Bronchial epithelial cell (primary cell): ENCODE data around the gene FBXO40. TPM values are rescaled to one million over a fixed set of nuclear protein-coding genes. Genes with fewer than 3 reads are reported as not detected.

Experiments used
- DNase-seq: peaks from one replicate; pipeline ENCODE4 v3.0.0-alpha.2; 2010; ENCODE audit warnings: low read depth
- FAIRE-seq: peaks from 2 replicates; lab custom pipeline; 2011; peaks lifted over from hg19 to GRCh38; lab: Jason Lieb, UNC
- H3K27me3 ChIP-seq: 2 replicates; pipeline ENCODE4 v1.5.1; 2011; ENCODE audit warnings: low read length; ENCODE audit not compliant: control insufficient read depth, insufficient read depth
- H3K36me3 ChIP-seq: 2 replicates; pipeline ENCODE4 v1.5.1; 2011; ENCODE audit warnings: low read length; ENCODE audit not compliant: control insufficient read depth, insufficient read depth
- H3K4me3 ChIP-seq: 2 replicates; pipeline ENCODE4 v1.5.1; 2011; ENCODE audit warnings: mild to moderate bottlenecking, low read depth, low read length, control low read depth
- CTCF ChIP-seq: IDR thresholded peaks from 2 replicates; pipeline ENCODE4 v1.5.1; 2011; ENCODE audit warnings: mild to moderate bottlenecking, moderate library complexity, low read length, control low read depth, inconsistent platforms; ENCODE audit not compliant: insufficient read depth, severe bottlenecking
- total RNA-seq: library from RNA; depleted of rRNA; stranded (reverse); fragments of >200 nt; gene quantifications from 2 replicates; pipeline ENCODE4 v1.2.1, GENCODE V29; 2014

Gene FBXO40
- total RNA-seq, 1 donor from 2014 or later: not detected

- Histone ChIP-seq H3K27me3 (no peaks in the 10 kb centered on the region), H3K36me3 (peaks cover under 1% of the 10 kb centered on the region), H3K4me3 (no peak overlapping the region)
- DNase-seq (no peak), FAIRE-seq (no peak)
- no peak for TF ChIP-seq CTCF
Measured at GRCh38 chr3:121627211-121627610, 34.0 kb downstream of the FBXO40 start.

DNA sequence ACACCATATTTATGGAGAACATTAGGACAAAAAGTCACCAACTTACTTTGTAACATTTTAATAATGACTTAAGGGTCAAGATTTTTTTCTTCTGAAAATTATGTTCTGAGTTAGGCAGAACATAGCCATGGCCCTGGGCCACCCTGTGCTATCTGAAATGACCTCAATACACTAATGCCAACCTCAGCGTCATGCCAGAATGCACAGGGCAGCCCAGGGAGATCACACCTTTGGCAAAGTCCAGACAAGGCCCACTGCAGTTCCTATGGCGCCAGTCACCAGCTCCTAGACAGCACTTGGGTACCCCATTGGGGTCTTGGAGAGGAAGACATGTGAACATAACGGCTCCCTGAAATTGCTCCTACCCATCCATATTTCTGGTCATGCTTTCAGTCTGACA is 34.4 kb downstream of the FBXO40 start:
- Histone ChIP-seq H3K27me3 (no peaks in the 10 kb centered on the region), H3K36me3 (peaks cover 1% of the 10 kb centered on the region), H3K4me3 (no peak overlapping the region)
- no peak for DNase-seq
- FAIRE-seq: no peak
- TF ChIP-seq CTCF: no peak

DNA sequence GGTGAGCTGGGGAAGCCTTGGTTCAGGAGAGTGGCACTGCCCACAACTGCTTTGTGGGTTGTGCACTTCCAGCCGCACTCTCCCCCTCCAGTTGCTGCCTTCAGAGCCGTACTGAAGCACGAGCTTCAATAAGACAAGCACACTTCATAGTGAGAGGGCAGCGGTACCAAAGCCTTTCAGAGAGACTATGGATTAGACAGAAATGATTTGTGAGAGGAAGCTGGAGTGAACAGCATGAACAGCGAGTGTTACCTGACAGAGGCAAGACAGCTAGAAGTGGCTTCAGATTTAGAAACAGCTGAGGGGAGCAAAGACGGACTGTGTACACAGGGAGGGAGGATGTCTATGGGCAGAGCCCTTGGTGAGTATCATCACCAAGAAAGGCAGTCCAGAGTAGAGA is 36.4 kb downstream of the FBXO40 start:
- TF ChIP-seq CTCF: no peak
- FAIRE-seq: no peak

GRCh38 chr3:121630355-121630754 is 37.2 kb downstream of the FBXO40 start:
- no peak for DNase-seq
- H3K36me3 ChIP-seq: peaks cover 1% of the 10 kb centered on the region
- no peak for TF ChIP-seq CTCF
- H3K4me3 ChIP-seq: no peak overlapping the region
- H3K27me3 ChIP-seq: no peaks in the 10 kb centered on the region
- no peak for FAIRE-seq

More for the DNA sequence above, 36.4 kb downstream of the FBXO40 start:
- no peak for DNase-seq
- no peaks in the 10 kb centered on the region for H3K27me3 ChIP-seq
- H3K36me3 ChIP-seq: peaks cover 1% of the 10 kb centered on the region
- H3K4me3 ChIP-seq: no peak overlapping the region

DNA sequence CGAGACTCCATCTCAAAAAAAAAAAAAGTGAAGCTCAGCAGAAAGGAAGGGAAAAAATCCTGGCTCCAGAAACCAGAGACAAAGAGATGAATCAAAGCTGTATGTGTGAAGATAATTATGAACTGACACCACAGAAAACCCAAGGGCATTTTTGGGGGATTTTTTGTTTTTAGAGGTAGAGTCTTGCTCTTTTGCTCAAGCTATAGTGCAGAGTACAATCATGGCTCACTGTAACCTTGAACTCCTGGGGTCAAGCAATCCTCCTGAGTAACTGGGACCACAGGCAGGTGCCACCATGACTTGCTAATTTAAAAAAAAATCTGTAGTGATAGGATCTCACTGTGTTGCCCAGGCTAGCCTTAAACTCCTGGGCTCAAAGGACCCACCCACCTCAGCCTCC is 44.7 kb downstream of the FBXO40 start:
- no peak for TF ChIP-seq CTCF
- FAIRE-seq (no peak), DNase-seq (no peak)
- no peaks in the 10 kb centered on the region for H3K36me3 ChIP-seq
- H3K27me3 ChIP-seq: no peaks in the 10 kb centered on the region
- no peak overlapping the region for H3K4me3 ChIP-seq

- DNase-seq (no peak), FAIRE-seq (no peak)
- TF ChIP-seq CTCF: no peak
- no peaks in the 10 kb centered on the region for H3K36me3 ChIP-seq
- no peak overlapping the region for H3K4me3 ChIP-seq
- no peaks in the 10 kb centered on the region for H3K27me3 ChIP-seq
Measured at GRCh38 chr3:121641127-121641526, 47.9 kb downstream of the FBXO40 start.
